Loucy (cell line): ENCODE data around the gene TCF15.

Experiments used
- EZH2phosphoT487 ChIP-seq: fragments of 200-600 bp; IDR thresholded peaks from 2 replicates; pipeline ENCODE4 v1.6.1; 2018; ENCODE audit warnings: antibody characterized with exemption, mild to moderate bottlenecking, moderate library complexity, borderline replicate concordance
- TF ChIP-seq, protein P1 (sequence below): fragments of 200-600 bp; sonication (generic); conservative IDR thresholded peaks from 2 replicates; pipeline ENCODE4 v1.5.1; 2014; ENCODE audit warnings: mild to moderate bottlenecking, antibody characterized with exemption, low read length

- TF ChIP-seq, protein P1, sequence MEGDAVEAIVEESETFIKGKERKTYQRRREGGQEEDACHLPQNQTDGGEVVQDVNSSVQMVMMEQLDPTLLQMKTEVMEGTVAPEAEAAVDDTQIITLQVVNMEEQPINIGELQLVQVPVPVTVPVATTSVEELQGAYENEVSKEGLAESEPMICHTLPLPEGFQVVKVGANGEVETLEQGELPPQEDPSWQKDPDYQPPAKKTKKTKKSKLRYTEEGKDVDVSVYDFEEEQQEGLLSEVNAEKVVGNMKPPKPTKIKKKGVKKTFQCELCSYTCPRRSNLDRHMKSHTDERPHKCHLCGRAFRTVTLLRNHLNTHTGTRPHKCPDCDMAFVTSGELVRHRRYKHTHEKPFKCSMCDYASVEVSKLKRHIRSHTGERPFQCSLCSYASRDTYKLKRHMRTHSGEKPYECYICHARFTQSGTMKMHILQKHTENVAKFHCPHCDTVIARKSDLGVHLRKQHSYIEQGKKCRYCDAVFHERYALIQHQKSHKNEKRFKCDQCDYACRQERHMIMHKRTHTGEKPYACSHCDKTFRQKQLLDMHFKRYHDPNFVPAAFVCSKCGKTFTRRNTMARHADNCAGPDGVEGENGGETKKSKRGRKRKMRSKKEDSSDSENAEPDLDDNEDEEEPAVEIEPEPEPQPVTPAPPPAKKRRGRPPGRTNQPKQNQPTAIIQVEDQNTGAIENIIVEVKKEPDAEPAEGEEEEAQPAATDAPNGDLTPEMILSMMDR, result no peak
- no peak for TF ChIP-seq EZH2phosphoT487
Observed at GRCh38 chr20:650281-650680, 40.2 kb upstream of the TCF15 start.
